Neural cell (in vitro differentiated cells): Measurements from ENCODE around the gene JPH2. TPM values are rescaled to one million over a fixed set of nuclear protein-coding genes. Genes with fewer than 3 reads are reported as not detected.

Experiments used
- H2AFZ ChIP-seq: fragments of 200-600, 300-800 bp; sonication (generic), shearing (Covaris generic); 2 replicates; pipeline ENCODE4 v1.6.0; 2014; ENCODE audit warnings: low read depth, mild to moderate bottlenecking, antibody characterized with exemption, low read length, moderate library complexity
- H3F3A ChIP-seq: fragments of 200-600 bp; shearing (Covaris generic); 2 replicates; pipeline ENCODE4 v1.6.1; 2016; ENCODE audit warnings: mild to moderate bottlenecking, moderate library complexity, mixed read lengths, antibody characterized with exemption, low read length; ENCODE audit not compliant: insufficient read depth, poor library complexity, severe bottlenecking
- H3K27ac ChIP-seq: fragments of 200-600, 300-800 bp; sonication (generic), shearing (Covaris generic); 2 replicates; pipeline ENCODE4 v1.5.1; 2014; ENCODE audit warnings: mild to moderate bottlenecking, low read length, moderate library complexity
- H3K27me3 ChIP-seq: fragments of 300-800, 200-600 bp; sonication (generic), shearing (Covaris generic); 2 replicates; pipeline ENCODE4 v1.6.0; 2014; ENCODE audit warnings: mild to moderate bottlenecking, low read depth, low read length, moderate library complexity; ENCODE audit not compliant: insufficient read depth
- H3K36me3 ChIP-seq: fragments of 300-800, 200-600 bp; sonication (generic), shearing (Covaris generic); 2 replicates; pipeline ENCODE4 v1.5.1; 2014; ENCODE audit warnings: mild to moderate bottlenecking, antibody characterized with exemption, low read length, moderate library complexity; ENCODE audit not compliant: insufficient read depth
- H3K4me2 ChIP-seq: fragments of 300-800, 200-600 bp; sonication (generic), shearing (Covaris generic); 2 replicates; pipeline ENCODE4 v1.6.0; 2014; ENCODE audit warnings: mild to moderate bottlenecking, low read length
- H3K4me3 ChIP-seq: fragments of 300-800, 200-600 bp; sonication (generic), shearing (Covaris generic); 2 replicates; pipeline ENCODE4 v1.5.1; 2014; ENCODE audit warnings: mild to moderate bottlenecking, low read length, moderate library complexity
- H3K79me2 ChIP-seq: fragments of 200-600 bp; shearing (Covaris generic); replicated peaks from 2 replicates; pipeline ENCODE4 v1.6.0; 2014; ENCODE audit warnings: mild to moderate bottlenecking, low read length, moderate library complexity; ENCODE audit not compliant: insufficient read depth
- H3K9ac ChIP-seq: fragments of 300-800, 200-600 bp; sonication (generic), shearing (Covaris generic); 2 replicates; pipeline ENCODE4 v1.6.1; 2016; ENCODE audit warnings: mild to moderate bottlenecking, low read length, mixed read lengths
- H3K9me2 ChIP-seq: fragments of 200-600 bp; shearing (Covaris generic); 2 replicates; pipeline ENCODE4 v1.6.1; 2016; ENCODE audit warnings: mild to moderate bottlenecking, low read length, mixed read lengths; ENCODE audit not compliant: insufficient read depth
- H3K9me3 ChIP-seq: fragments of 200-600, 300-800 bp; sonication (generic), shearing (Covaris generic); 2 replicates; pipeline ENCODE4 v1.6.1; 2016; ENCODE audit warnings: mild to moderate bottlenecking, mixed run types, low read length, moderate library complexity, mixed read lengths
- H4K20me1 ChIP-seq: fragments of 200-600 bp; shearing (Covaris generic); 2 replicates; pipeline ENCODE4 v1.6.1; 2016; ENCODE audit warnings: mild to moderate bottlenecking, mixed run types; ENCODE audit not compliant: insufficient read depth
- CTCF ChIP-seq: fragments of 450-650 bp; IDR thresholded peaks from 2 replicates; pipeline ENCODE4 v1.5.1; 2014; ENCODE audit warnings: antibody characterized with exemption, mild to moderate bottlenecking, moderate library complexity; ENCODE audit not compliant: poor library complexity, severe bottlenecking
- EP300 ChIP-seq: fragments of 450-650 bp; conservative IDR thresholded peaks from 2 replicates; pipeline ENCODE4 v1.6.1; 2014; ENCODE audit warnings: antibody characterized with exemption, mild to moderate bottlenecking, moderate library complexity; ENCODE audit not compliant: poor library complexity, severe bottlenecking
- EZH2 ChIP-seq: fragments of 200-600, 300-800 bp; shearing (Covaris generic), sonication (generic); IDR thresholded peaks from 2 replicates; pipeline ENCODE4 v1.6.1; 2014; ENCODE audit warnings: antibody characterized with exemption, low read length, borderline replicate concordance, mild to moderate bottlenecking; ENCODE audit not compliant: insufficient read depth, poor library complexity, severe bottlenecking
- MXI1 ChIP-seq: fragments of 450-650 bp; conservative IDR thresholded peaks from 2 replicates; pipeline ENCODE4 v1.6.1; 2014; ENCODE audit warnings: antibody characterized with exemption, mild to moderate bottlenecking; ENCODE audit not compliant: poor library complexity, severe bottlenecking
- POLR2AphosphoS5 ChIP-seq: IDR thresholded peaks from 2 replicates; pipeline ENCODE4 v1.6.1; 2012
- RAD21 ChIP-seq: fragments of 450-650 bp; conservative IDR thresholded peaks from 2 replicates; pipeline ENCODE4 v1.6.1; 2014; ENCODE audit warnings: antibody characterized with exemption, mild to moderate bottlenecking, moderate library complexity
- REST ChIP-seq: IDR thresholded peaks from 2 replicates; pipeline ENCODE4 v1.6.1; 2012; ENCODE audit warnings: borderline replicate concordance
- SMC3 ChIP-seq: fragments of 450-650 bp; conservative IDR thresholded peaks from 2 replicates; pipeline ENCODE4 v1.6.1; 2014; ENCODE audit warnings: antibody characterized with exemption, mild to moderate bottlenecking, moderate library complexity; ENCODE audit not compliant: poor library complexity
- TAF1 ChIP-seq: IDR thresholded peaks from 2 replicates; pipeline ENCODE4 v1.6.1; 2012; ENCODE audit warnings: low read depth
- polyA plus RNA-seq: library from polyadenylated mRNA; depleted of rRNA; stranded (reverse); fragments of >200 nt; gene quantifications from 2 replicates; pipeline ENCODE4 v1.2.3, GENCODE V29; 2014

Gene JPH2
- polyA plus RNA-seq, 1 donor from 2014 or later, result not detected

- Histone ChIP-seq H4K20me1 (peaks cover 9% of the 10 kb centered on the region), H3K4me2 (no peak overlapping the region)
- TF ChIP-seq REST (no peak), SMC3 (no peak), POLR2AphosphoS5 (no peak), EZH2 (no peak), RAD21 (no peak), CTCF (no peak), TAF1 (no peak), MXI1 (no peak), EP300 (no peak)
Observed at GRCh38 chr20:44207126-44207723, 20.2 kb upstream of the JPH2 start.

GRCh38 chr20:44206132-44206531, 19.1 kb upstream of the JPH2 start:
- Histone ChIP-seq H3K27ac (no peak overlapping the region), H3K4me2 (no peak overlapping the region), H3K9ac (no peak overlapping the region), H3K9me2 (no peaks in the 10 kb centered on the region), H3F3A (peaks cover under 1% of the 10 kb centered on the region), H4K20me1 (peaks cover 9% of the 10 kb centered on the region), H3K79me2 (peaks cover 74% of the 10 kb centered on the region), H2AFZ (no peak overlapping the region), H3K9me3 (no peaks in the 10 kb centered on the region), H3K4me3 (no peak overlapping the region), H3K36me3 (peaks cover 10% of the 10 kb centered on the region), H3K27me3 (no peaks in the 10 kb centered on the region)
- TF ChIP-seq SMC3, result no peak
- TF ChIP-seq EP300, result no peak
- no peak for TF ChIP-seq CTCF
- no peak for TF ChIP-seq POLR2AphosphoS5
- no peak for TF ChIP-seq MXI1
- TF ChIP-seq RAD21, result no peak
- TF ChIP-seq REST, result no peak
- TF ChIP-seq TAF1, result no peak
- no peak for TF ChIP-seq EZH2

More at GRCh38 chr20:44207126-44207723, 20.2 kb upstream of the JPH2 start:
- H3K36me3 ChIP-seq, result no peaks in the 10 kb centered on the region
- H3K9me3 ChIP-seq, result no peaks in the 10 kb centered on the region
- no peak overlapping the region for H3K9ac ChIP-seq
- H3K27me3 ChIP-seq, result no peaks in the 10 kb centered on the region
- H3K27ac ChIP-seq, result no peak overlapping the region
- peaks cover 6% of the 10 kb centered on the region for H3F3A ChIP-seq
- H3K4me3 ChIP-seq, result no peak overlapping the region
- no peaks in the 10 kb centered on the region for H3K9me2 ChIP-seq
- peaks cover 71% of the 10 kb centered on the region for H3K79me2 ChIP-seq
- H2AFZ ChIP-seq, result no peak overlapping the region
